GM23338 (cell line): Measurements from ENCODE around the gene MYO15B.

ENCODE experiments used
- EZH2 ChIP-seq: fragments of 200-600 bp; sonication (generic); IDR thresholded peaks from one replicate; pipeline ENCODE4 v1.8.0; 2017; ENCODE audit warnings: antibody characterized with exemption, mild to moderate bottlenecking, low read depth; ENCODE audit not compliant: unreplicated experiment
- EZH2phosphoT487 ChIP-seq: fragments of 200-600 bp; sonication (generic); IDR thresholded peaks from one replicate; pipeline ENCODE4 v1.8.1; 2018; ENCODE audit warnings: antibody characterized with exemption; ENCODE audit not compliant: unreplicated experiment
- POLR2AphosphoS5 ChIP-seq: IDR thresholded peaks from 2 replicates; pipeline ENCODE4 v1.6.1; 2016; ENCODE audit warnings: antibody characterized with exemption, low read depth
- STAT1 ChIP-seq: IDR thresholded peaks from one replicate; pipeline ENCODE4 v1.6.1; 2016; ENCODE audit warnings: antibody characterized with exemption; ENCODE audit not compliant: unreplicated experiment
- ZNF331 ChIP-seq: fragments of 250-450 bp; sonication (Bioruptor Pico); IDR thresholded peaks from 2 replicates; pipeline ENCODE4 v1.5.0; 2020; ENCODE audit warnings: low read depth, mild to moderate bottlenecking, moderate library complexity
- TF ChIP-seq, protein P1 (sequence below), 2 experiments: fragments of 200-600 bp in 1 of 2; sonication (generic) in 1 of 2; conservative IDR thresholded peaks; 2 replicates each; pipeline versions ENCODE4 v1.5.1 to v1.6.1; 2016 to 2017; ENCODE audit warnings: antibody characterized with exemption in 2 of 2, low read depth in 2 of 2, mild to moderate bottlenecking in 2 of 2, moderate library complexity in 1 of 2
- TF ChIP-seq, protein P2 (sequence below): IDR thresholded peaks from one replicate; pipeline ENCODE4 v1.6.1; 2018; ENCODE audit warnings: antibody characterized with exemption; ENCODE audit not compliant: unreplicated experiment

DNA sequence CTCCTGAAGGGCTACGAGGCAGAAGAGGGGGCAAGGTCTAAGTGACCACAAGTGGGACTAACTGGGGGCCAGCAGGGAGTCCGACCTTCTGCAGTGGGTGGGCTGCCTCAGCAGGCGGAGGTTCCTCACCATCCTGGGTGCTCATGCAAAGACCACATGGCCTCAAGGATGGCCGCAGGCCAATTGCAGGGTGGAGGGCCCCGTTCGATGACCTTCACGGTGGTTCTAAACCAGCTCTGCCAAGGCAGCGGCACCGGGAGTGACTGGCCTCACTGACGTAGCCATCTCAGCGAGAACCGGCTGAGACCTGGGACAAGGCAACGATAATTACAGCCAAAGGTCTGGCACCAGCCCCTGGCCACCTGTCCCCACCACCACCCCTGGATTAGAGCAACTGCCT is 51.3 kb downstream of the MYO15B start:
- TF ChIP-seq EZH2 = no peak
- no peak for TF ChIP-seq ZNF331
- TF ChIP-seq, protein P1, sequence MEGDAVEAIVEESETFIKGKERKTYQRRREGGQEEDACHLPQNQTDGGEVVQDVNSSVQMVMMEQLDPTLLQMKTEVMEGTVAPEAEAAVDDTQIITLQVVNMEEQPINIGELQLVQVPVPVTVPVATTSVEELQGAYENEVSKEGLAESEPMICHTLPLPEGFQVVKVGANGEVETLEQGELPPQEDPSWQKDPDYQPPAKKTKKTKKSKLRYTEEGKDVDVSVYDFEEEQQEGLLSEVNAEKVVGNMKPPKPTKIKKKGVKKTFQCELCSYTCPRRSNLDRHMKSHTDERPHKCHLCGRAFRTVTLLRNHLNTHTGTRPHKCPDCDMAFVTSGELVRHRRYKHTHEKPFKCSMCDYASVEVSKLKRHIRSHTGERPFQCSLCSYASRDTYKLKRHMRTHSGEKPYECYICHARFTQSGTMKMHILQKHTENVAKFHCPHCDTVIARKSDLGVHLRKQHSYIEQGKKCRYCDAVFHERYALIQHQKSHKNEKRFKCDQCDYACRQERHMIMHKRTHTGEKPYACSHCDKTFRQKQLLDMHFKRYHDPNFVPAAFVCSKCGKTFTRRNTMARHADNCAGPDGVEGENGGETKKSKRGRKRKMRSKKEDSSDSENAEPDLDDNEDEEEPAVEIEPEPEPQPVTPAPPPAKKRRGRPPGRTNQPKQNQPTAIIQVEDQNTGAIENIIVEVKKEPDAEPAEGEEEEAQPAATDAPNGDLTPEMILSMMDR (conservative IDR thresholded peaks at IDR 0.05; ENCODE audit: low read depth in 2 of 2) = no peak
- TF ChIP-seq POLR2AphosphoS5 = no peak
- TF ChIP-seq, protein P2, sequence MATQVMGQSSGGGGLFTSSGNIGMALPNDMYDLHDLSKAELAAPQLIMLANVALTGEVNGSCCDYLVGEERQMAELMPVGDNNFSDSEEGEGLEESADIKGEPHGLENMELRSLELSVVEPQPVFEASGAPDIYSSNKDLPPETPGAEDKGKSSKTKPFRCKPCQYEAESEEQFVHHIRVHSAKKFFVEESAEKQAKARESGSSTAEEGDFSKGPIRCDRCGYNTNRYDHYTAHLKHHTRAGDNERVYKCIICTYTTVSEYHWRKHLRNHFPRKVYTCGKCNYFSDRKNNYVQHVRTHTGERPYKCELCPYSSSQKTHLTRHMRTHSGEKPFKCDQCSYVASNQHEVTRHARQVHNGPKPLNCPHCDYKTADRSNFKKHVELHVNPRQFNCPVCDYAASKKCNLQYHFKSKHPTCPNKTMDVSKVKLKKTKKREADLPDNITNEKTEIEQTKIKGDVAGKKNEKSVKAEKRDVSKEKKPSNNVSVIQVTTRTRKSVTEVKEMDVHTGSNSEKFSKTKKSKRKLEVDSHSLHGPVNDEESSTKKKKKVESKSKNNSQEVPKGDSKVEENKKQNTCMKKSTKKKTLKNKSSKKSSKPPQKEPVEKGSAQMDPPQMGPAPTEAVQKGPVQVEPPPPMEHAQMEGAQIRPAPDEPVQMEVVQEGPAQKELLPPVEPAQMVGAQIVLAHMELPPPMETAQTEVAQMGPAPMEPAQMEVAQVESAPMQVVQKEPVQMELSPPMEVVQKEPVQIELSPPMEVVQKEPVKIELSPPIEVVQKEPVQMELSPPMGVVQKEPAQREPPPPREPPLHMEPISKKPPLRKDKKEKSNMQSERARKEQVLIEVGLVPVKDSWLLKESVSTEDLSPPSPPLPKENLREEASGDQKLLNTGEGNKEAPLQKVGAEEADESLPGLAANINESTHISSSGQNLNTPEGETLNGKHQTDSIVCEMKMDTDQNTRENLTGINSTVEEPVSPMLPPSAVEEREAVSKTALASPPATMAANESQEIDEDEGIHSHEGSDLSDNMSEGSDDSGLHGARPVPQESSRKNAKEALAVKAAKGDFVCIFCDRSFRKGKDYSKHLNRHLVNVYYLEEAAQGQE = no peak
- no peak for TF ChIP-seq EZH2phosphoT487
- no peak for TF ChIP-seq STAT1
